Neural progenitor cell (in vitro differentiated cells): ENCODE measurements around the gene AKAP6.

Source experiments
- CTCF ChIP-seq: fragments of 200-600 bp; sonication (generic); IDR thresholded peaks from 2 replicates; pipeline ENCODE4 v1.5.1; 2017; ENCODE audit warnings: antibody characterized with exemption, mild to moderate bottlenecking
- EZH2 ChIP-seq: fragments of 200-600 bp; sonication (generic); IDR thresholded peaks from 2 replicates; pipeline ENCODE4 v1.6.1; 2017; ENCODE audit warnings: antibody characterized with exemption, mild to moderate bottlenecking, moderate library complexity
- EZH2phosphoT487 ChIP-seq: fragments of 200-600 bp; sonication (generic); IDR thresholded peaks from 2 replicates; pipeline ENCODE4 v1.6.1; 2017; ENCODE audit warnings: antibody characterized with exemption

GRCh38 chr14:32731249-32731648 is 402.2 kb downstream of the AKAP6 start:
- TF ChIP-seq CTCF (no peak), EZH2 (no peak), EZH2phosphoT487 (no peak)
